SK-N-SH (cell line): ENCODE measurements around the gene PPL. TPM values are rescaled to one million over a fixed set of nuclear protein-coding genes. Genes with fewer than 3 reads are reported as not detected.

Experiments used
- CTCF ChIA-PET: fragments of 300-600, 350-600 bp; formaldehyde crosslinking; extraction: SDS; loops from one replicate; lab custom pipeline; 2021; lab: Yijun Ruan, JAX
- POLR2A ChIA-PET: fragments of 350-600 bp; sonication (Branson Sonifier 250); formaldehyde crosslinking; extraction: SDS; loops from one replicate; lab custom pipeline; 2020; ENCODE audit warnings: antibody characterized with exemption, inconsistent platforms; lab: Yijun Ruan, JAX
- DNase-seq: peaks from one replicate; pipeline ENCODE4 v3.0.0; 2012
- H2AFZ ChIP-seq: fragments of 200-600 bp; sonication (generic); 2 replicates; pipeline ENCODE4 v1.8.1; 2016; ENCODE audit warnings: antibody characterized with exemption, mild to moderate bottlenecking, low read depth
- H3F3A ChIP-seq: fragments of 200-600 bp; sonication (generic); replicated peaks from 2 replicates; pipeline ENCODE3; 2016; ENCODE audit warnings: antibody characterized with exemption, mild to moderate bottlenecking; ENCODE audit not compliant: insufficient read depth
- H3K27ac ChIP-seq, 2 experiments: fragments of 200-500 bp in 1 of 2; fragments of 200-600 bp in 1 of 2; sonication (Bioruptor generic) in 1 of 2; sonication (generic), shearing (Covaris generic) in 1 of 2; 2 replicates each; pipeline versions ENCODE4 v1.5.1 to v1.6.1; 2014 to 2016; ENCODE audit warnings: low read depth in 2 of 2, inconsistent platforms in 1 of 2, low read length in 1 of 2, mild to moderate bottlenecking in 1 of 2, mixed read lengths in 1 of 2
- H3K27me3 ChIP-seq: fragments of 200-600 bp; sonication (generic), shearing (Covaris generic); 2 replicates; pipeline ENCODE4 v1.6.1; 2016; ENCODE audit warnings: mixed run types; ENCODE audit not compliant: insufficient read depth
- H3K36me3 ChIP-seq, 2 experiments: fragments of 200-500 bp in 1 of 2; fragments of 200-600 bp in 1 of 2; sonication (Bioruptor generic) in 1 of 2; sonication (generic) in 1 of 2; replicated peaks in 1 of 2; 2 replicates each; pipeline versions ENCODE3 to v1.5.1; 2014 to 2016; ENCODE audit warnings: low read length in 1 of 2, mild to moderate bottlenecking in 1 of 2; ENCODE audit not compliant: insufficient read depth in 2 of 2, control insufficient read depth in 1 of 2
- H3K4me1 ChIP-seq, 2 experiments: fragments of 200-500 bp in 1 of 2; fragments of 200-600 bp in 1 of 2; sonication (Bioruptor generic) in 1 of 2; sonication (generic), shearing (Covaris generic) in 1 of 2; 2 replicates each; pipeline versions ENCODE4 v1.5.1 to v1.6.1; 2014 to 2016; ENCODE audit warnings: low read depth in 1 of 2, low read length in 1 of 2, mixed run types in 1 of 2; ENCODE audit not compliant: insufficient read depth in 2 of 2, control insufficient read depth in 1 of 2
- H3K4me2 ChIP-seq: fragments of 200-600 bp; sonication (generic), shearing (Covaris generic); 2 replicates; pipeline ENCODE4 v1.6.1; 2017; ENCODE audit warnings: mixed run types
- H3K4me3 ChIP-seq, 2 experiments: fragments of 200-500 bp in 1 of 2; fragments of 200-600 bp in 1 of 2; sonication (Bioruptor generic) in 1 of 2; sonication (generic), shearing (Covaris generic) in 1 of 2; 2 replicates each; pipeline versions ENCODE4 v1.5.1 to v1.8.1; 2014 to 2016; ENCODE audit warnings: low read depth in 2 of 2, inconsistent platforms in 1 of 2, low read length in 1 of 2, mild to moderate bottlenecking in 1 of 2, mixed read lengths in 1 of 2, moderate library complexity in 1 of 2
- H3K79me2 ChIP-seq: fragments of 200-600 bp; sonication (generic); 2 replicates; pipeline ENCODE4 v1.8.1; 2017; ENCODE audit warnings: mild to moderate bottlenecking; ENCODE audit not compliant: insufficient read depth
- H3K9ac ChIP-seq: fragments of 200-600 bp; sonication (generic); 2 replicates; pipeline ENCODE4 v1.6.1; 2017; ENCODE audit warnings: mixed run types
- H3K9me2 ChIP-seq: fragments of 200-600 bp; sonication (generic); 2 replicates; pipeline ENCODE4 v1.6.1; 2017; ENCODE audit warnings: mixed run types
- H3K9me3 ChIP-seq: fragments of 200-600 bp; sonication (generic); 2 replicates; pipeline ENCODE4 v1.6.1; 2017; ENCODE audit warnings: mixed run types, mild to moderate bottlenecking, moderate library complexity
- H4K20me1 ChIP-seq: fragments of 200-600 bp; sonication (generic); 2 replicates; pipeline ENCODE4 v1.6.1; 2017; ENCODE audit warnings: mild to moderate bottlenecking, mixed run types; ENCODE audit not compliant: insufficient read depth
- CTCF ChIP-seq: fragments of 200-600 bp; sonication (generic); IDR thresholded peaks from 2 replicates; pipeline ENCODE4 v1.6.1; 2017; ENCODE audit warnings: antibody characterized with exemption, mild to moderate bottlenecking, moderate library complexity
- EP300 ChIP-seq, 2 experiments: IDR thresholded peaks; 2 replicates each; pipeline versions ENCODE4 v1.4.0 to v1.6.1; 2012; ENCODE audit warnings: borderline replicate concordance in 1 of 2, low read depth in 1 of 2, low read length in 1 of 2
- FOXM1 ChIP-seq: IDR thresholded peaks from 2 replicates; pipeline ENCODE4 v1.4.0; 2012; ENCODE audit warnings: low read depth, mild to moderate bottlenecking
- GABPA ChIP-seq: IDR thresholded peaks from 2 replicates; pipeline ENCODE4 v1.4.0; 2012; ENCODE audit warnings: low read depth, mild to moderate bottlenecking
- GATA2 ChIP-seq: sonication (generic); formaldehyde crosslinking; IDR thresholded peaks from 2 replicates; pipeline ENCODE4 v1.5.0; 2020; ENCODE audit warnings: mild to moderate bottlenecking, missing genetic modification reagents
- IRF3 ChIP-seq: fragments of 150-350 bp; IDR thresholded peaks from 2 replicates; pipeline ENCODE4 v1.6.1; 2016; ENCODE audit warnings: mild to moderate bottlenecking, low read depth, low read length
- MAX ChIP-seq: IDR thresholded peaks from 2 replicates; pipeline ENCODE4 v1.4.0; 2012; ENCODE audit warnings: low read depth
- MEF2A ChIP-seq: IDR thresholded peaks from 2 replicates; pipeline ENCODE4 v1.4.0; 2012; ENCODE audit warnings: low read depth, borderline replicate concordance
- MXI1 ChIP-seq: IDR thresholded peaks from 2 replicates; pipeline ENCODE4 v1.6.1; 2012; ENCODE audit warnings: mild to moderate bottlenecking, low read depth, low read length, improper control_type of control experiment
- RFX5 ChIP-seq: IDR thresholded peaks from 2 replicates; pipeline ENCODE4 v1.6.1; 2012; ENCODE audit warnings: mild to moderate bottlenecking, improper control_type of control experiment, low read length
- RXRA ChIP-seq: IDR thresholded peaks from 2 replicates; pipeline ENCODE4 v1.4.0; 2012; ENCODE audit warnings: low read depth, mild to moderate bottlenecking, borderline replicate concordance
- SIN3A ChIP-seq: IDR thresholded peaks from 2 replicates; pipeline ENCODE4 v1.6.1; 2012; ENCODE audit warnings: low read depth, mild to moderate bottlenecking, low read length, moderate library complexity, borderline replicate concordance
- SMC3 ChIP-seq: IDR thresholded peaks from 2 replicates; pipeline ENCODE4 v1.6.1; 2012; ENCODE audit warnings: low read depth, low read length, improper control_type of control experiment
- TEAD4 ChIP-seq: IDR thresholded peaks from 2 replicates; pipeline ENCODE4 v1.4.0; 2012; ENCODE audit warnings: mild to moderate bottlenecking, borderline replicate concordance; ENCODE audit not compliant: insufficient read depth
- USF1 ChIP-seq: IDR thresholded peaks from 2 replicates; pipeline ENCODE4 v1.4.0; 2012; ENCODE audit warnings: low read depth, borderline replicate concordance
- YY1 ChIP-seq: IDR thresholded peaks from 2 replicates; pipeline ENCODE4 v1.4.0; 2012; ENCODE audit warnings: low read depth, mild to moderate bottlenecking
- WGBS: methylation state at CpG from one replicate; pipeline ENCODE4 v1.1.6; 2017; ENCODE audit warnings: low lambda C conversion rate; 5-methylcytosine and 5-hydroxymethylcytosine counted together
- polyA plus RNA-seq, 3 experiments: library from polyadenylated mRNA; depleted of rRNA; stranded (reverse); fragments of >200 nt; gene quantifications; 2 replicates each; pipeline ENCODE4 v1.2.3, GENCODE V29; 2012

Gene PPL
- polyA plus RNA-seq, 1 of the 3 experiments (the other 2 are of a cell fraction): 24.6 TPM

- Histone ChIP-seq H3K9ac (no peak overlapping the region), H3K79me2 (peaks cover 67% of the 10 kb centered on the region), H4K20me1 (0 out of 2 replicates have a peak, but pooled peaks cover 3% of the 10 kb centered on the region), H3K4me1 (no peaks in the 10 kb centered on the region), H3K27ac (no peak overlapping the region), H3K27me3 (no peaks in the 10 kb centered on the region), H3K9me3 (no peaks in the 10 kb centered on the region), H3K4me2 (no peak overlapping the region), H3K9me2 (no peaks in the 10 kb centered on the region), H3K4me3 (no peak overlapping the region), H2AFZ (no peak overlapping the region), H3K36me3 (peaks cover 49 to 65% of the 10 kb centered on the region in 2 experiments), H3F3A (no peaks in the 10 kb centered on the region)
- no peak for TF ChIP-seq MAX
- no peak for TF ChIP-seq CTCF
- no peak for TF ChIP-seq EP300 (IDR thresholded peaks at IDR 0.05; ENCODE audit: borderline replicate concordance in 1 of 2, low read depth in 1 of 2, low read length in 1 of 2)
- TF ChIP-seq TEAD4: no peak
- TF ChIP-seq FOXM1: no peak
- TF ChIP-seq MXI1: no peak
- no peak for TF ChIP-seq YY1
- TF ChIP-seq SIN3A: no peak
- no peak for TF ChIP-seq GATA2 (CRISPR knock-in tag)
- TF ChIP-seq USF1: no peak
- TF ChIP-seq SMC3: no peak
- TF ChIP-seq RXRA: no peak
- TF ChIP-seq GABPA: no peak
- TF ChIP-seq RFX5: no peak
- TF ChIP-seq IRF3: no peak
- TF ChIP-seq MEF2A: no peak
- ChIA-PET CTCF (interaction anchor here (1.1 kb wide), 1 partner anchor 9 kb away, joined by 6 read pairs; no protein-coding TSS in a partner anchor), POLR2A (no interaction called here)
- no peak for DNase-seq
- 73% methylated on average over 5 of the region's 10 CpGs for WGBS
Measured at GRCh38 chr16:4859900-4860255, 77.1 kb downstream of the PPL start.
